Hepatocyte (in vitro differentiated cells): Measurements from ENCODE around the gene TLN1.

Experiments
- EZH2phosphoT487 ChIP-seq: fragments of 200-600 bp; sonication (generic); IDR thresholded peaks from one replicate; pipeline ENCODE4 v1.6.1; 2018; ENCODE audit warnings: antibody characterized with exemption, mild to moderate bottlenecking, low read depth, moderate library complexity; ENCODE audit not compliant: unreplicated experiment, severe bottlenecking
- TF ChIP-seq, protein P1 (sequence below): fragments of 200-600 bp; sonication (generic); IDR thresholded peaks from 2 replicates; pipeline ENCODE4 v1.5.1; 2016; ENCODE audit warnings: antibody characterized with exemption, mild to moderate bottlenecking; ENCODE audit not compliant: poor library complexity

DNA sequence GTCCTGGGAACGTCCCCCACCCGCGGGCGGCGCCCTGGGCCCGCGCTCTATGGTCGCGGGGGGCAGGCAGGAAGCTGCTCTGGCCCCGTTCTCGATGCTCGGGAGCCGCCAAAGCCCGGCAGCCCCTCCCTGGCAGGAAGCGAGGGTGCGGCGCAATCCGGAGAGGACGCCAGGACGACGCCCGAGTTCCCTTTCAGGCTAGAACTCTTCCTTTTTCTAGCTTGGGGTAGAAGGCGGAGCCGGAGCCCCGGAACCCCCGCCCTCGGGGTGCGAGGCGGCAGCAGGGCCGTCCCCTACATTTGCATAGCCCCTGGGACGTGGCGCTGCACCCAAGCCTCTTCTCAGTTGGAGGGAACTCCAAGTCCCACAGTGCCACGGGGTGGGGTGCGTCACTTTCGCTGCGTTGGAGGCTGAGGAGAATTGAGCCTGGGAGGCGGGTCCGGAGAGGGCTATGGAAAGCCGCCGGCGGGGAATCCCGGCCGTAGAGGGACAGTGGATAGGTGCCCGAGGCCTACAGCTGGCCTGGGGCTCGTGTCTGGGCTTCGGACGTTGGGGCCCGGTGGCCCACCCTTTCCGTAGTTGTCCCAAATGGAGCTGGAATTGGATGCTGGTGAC is at the start of gene TLN1, which contains the start of gene CREB3:
- TF ChIP-seq, protein P1, sequence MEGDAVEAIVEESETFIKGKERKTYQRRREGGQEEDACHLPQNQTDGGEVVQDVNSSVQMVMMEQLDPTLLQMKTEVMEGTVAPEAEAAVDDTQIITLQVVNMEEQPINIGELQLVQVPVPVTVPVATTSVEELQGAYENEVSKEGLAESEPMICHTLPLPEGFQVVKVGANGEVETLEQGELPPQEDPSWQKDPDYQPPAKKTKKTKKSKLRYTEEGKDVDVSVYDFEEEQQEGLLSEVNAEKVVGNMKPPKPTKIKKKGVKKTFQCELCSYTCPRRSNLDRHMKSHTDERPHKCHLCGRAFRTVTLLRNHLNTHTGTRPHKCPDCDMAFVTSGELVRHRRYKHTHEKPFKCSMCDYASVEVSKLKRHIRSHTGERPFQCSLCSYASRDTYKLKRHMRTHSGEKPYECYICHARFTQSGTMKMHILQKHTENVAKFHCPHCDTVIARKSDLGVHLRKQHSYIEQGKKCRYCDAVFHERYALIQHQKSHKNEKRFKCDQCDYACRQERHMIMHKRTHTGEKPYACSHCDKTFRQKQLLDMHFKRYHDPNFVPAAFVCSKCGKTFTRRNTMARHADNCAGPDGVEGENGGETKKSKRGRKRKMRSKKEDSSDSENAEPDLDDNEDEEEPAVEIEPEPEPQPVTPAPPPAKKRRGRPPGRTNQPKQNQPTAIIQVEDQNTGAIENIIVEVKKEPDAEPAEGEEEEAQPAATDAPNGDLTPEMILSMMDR, result no peak
- TF ChIP-seq EZH2phosphoT487, result no peak
